ENCODE results near the gene FASN. TPM values are rescaled to one million over a fixed set of nuclear protein-coding genes. Genes with fewer than 3 reads are reported as not detected.

Gene FASN
- total and polyA plus RNA-seq, 2 donors (not counting 1 experiment from before 2014, with no cell fraction given): 19.4 to 35.6 TPM

GRCh38 chr17:82043507-82043906 is 54.5 kb downstream of the FASN start:
- H3K27me3 ChIP-seq (replicated peaks in 1 of 4; ENCODE audit: control extremely low read depth in 1 of 4, control insufficient read depth in 3 of 4, insufficient read depth in 4 of 4, low read length in 3 of 4): no peaks in the 10 kb centered on the region
- no peaks in the 10 kb centered on the region for H3K9me3 ChIP-seq (ENCODE audit: control extremely low read depth in 1 of 3, control insufficient read depth in 2 of 3, insufficient read depth in 1 of 3, low read length in 2 of 3)
- no peak overlapping the region for H3K27ac ChIP-seq (ENCODE audit: low read length in 2 of 2)
- CTCF ChIA-PET: interaction anchor here (1.0 kb wide), 1 partner anchor 111 kb away, joined by 3 read pairs; no protein-coding TSS in a partner anchor
- no peak overlapping the region for H3K9ac ChIP-seq (ENCODE audit: low read length)
- DNase-seq (no peak), ATAC-seq (ENCODE audit: low read depth) (no peak)
- H2AFZ ChIP-seq (ENCODE audit: insufficient read depth, low read depth, low read length, poor library complexity, severe bottlenecking): no peak overlapping the region
- H3K36me3 ChIP-seq (replicated peaks in 1 of 2; ENCODE audit: control extremely low read depth in 1 of 2, control insufficient read depth in 1 of 2, extremely low read depth in 1 of 2, insufficient read depth in 2 of 2, low read length in 1 of 2): peaks cover 0 to 1% of the 10 kb centered on the region in 2 experiments
- no peak overlapping the region for H3K4me2 ChIP-seq (replicated peaks; ENCODE audit: low read depth, low read length, poor library complexity, severe bottlenecking)
- H3K4me1 Mint-ChIP-seq: peaks cover 7% of the 10 kb centered on the region
- no peaks in the 10 kb centered on the region for H3K9me3 Mint-ChIP-seq (ENCODE audit: insufficient read depth)
- no peak overlapping the region for H3K4me3 Mint-ChIP-seq
- POLR2A ChIA-PET: no interaction called here
- H4K20me1 ChIP-seq (ENCODE audit: control insufficient read depth, insufficient read depth, low read length, poor library complexity, severe bottlenecking): no peaks in the 10 kb centered on the region
- H3K27me3 Mint-ChIP-seq: no peaks in the 10 kb centered on the region
- no peak overlapping the region for H3K27ac Mint-ChIP-seq
- H3K4me1 ChIP-seq (ENCODE audit: control insufficient read depth in 2 of 2, insufficient read depth in 2 of 2, low read length in 2 of 2): no peaks in the 10 kb centered on the region
- WGBS (ENCODE audit: insufficient coverage): 91% methylated on average over 13 of the region's 16 CpGs
- H3K4me3 ChIP-seq (ENCODE audit: control extremely low read depth in 1 of 5, extremely low read depth in 1 of 5, insufficient read depth in 1 of 5, low read depth in 2 of 5, low read length in 4 of 5): no peak overlapping the region
- TF ChIP-seq, protein P1, sequence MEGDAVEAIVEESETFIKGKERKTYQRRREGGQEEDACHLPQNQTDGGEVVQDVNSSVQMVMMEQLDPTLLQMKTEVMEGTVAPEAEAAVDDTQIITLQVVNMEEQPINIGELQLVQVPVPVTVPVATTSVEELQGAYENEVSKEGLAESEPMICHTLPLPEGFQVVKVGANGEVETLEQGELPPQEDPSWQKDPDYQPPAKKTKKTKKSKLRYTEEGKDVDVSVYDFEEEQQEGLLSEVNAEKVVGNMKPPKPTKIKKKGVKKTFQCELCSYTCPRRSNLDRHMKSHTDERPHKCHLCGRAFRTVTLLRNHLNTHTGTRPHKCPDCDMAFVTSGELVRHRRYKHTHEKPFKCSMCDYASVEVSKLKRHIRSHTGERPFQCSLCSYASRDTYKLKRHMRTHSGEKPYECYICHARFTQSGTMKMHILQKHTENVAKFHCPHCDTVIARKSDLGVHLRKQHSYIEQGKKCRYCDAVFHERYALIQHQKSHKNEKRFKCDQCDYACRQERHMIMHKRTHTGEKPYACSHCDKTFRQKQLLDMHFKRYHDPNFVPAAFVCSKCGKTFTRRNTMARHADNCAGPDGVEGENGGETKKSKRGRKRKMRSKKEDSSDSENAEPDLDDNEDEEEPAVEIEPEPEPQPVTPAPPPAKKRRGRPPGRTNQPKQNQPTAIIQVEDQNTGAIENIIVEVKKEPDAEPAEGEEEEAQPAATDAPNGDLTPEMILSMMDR (IDR thresholded peaks at IDR 0.05): no peak
- TF ChIP-seq EZH2 (IDR thresholded peaks at IDR 0.05; ENCODE audit: borderline replicate concordance, insufficient read depth, low read depth, low read length, poor library complexity, severe bottlenecking): no peak
- intact Hi-C loops (cut with micrococcal nuclease): no loop called here
- no peaks in the 10 kb centered on the region for H3K79me2 ChIP-seq (ENCODE audit: control insufficient read depth, insufficient read depth, low read length)

- H3K9me3 ChIP-seq (ENCODE audit: control extremely low read depth in 1 of 3, control insufficient read depth in 2 of 3, insufficient read depth in 1 of 3, low read length in 2 of 3): peaks cover 0 to 2% (median 0%) of the 10 kb centered on the region in 3 donors
- POLR2A ChIA-PET: no interaction called here
- Mint-ChIP-seq H3K27me3 (no peaks in the 10 kb centered on the region), H3K9me3 (ENCODE audit: insufficient read depth) (no peaks in the 10 kb centered on the region), H3K27ac (no peak overlapping the region), H3K4me3 (no peak overlapping the region), H3K4me1 (peaks cover 11% of the 10 kb centered on the region)
- ATAC-seq (ENCODE audit: low read depth): no peak
- no peak overlapping the region for H3K27ac ChIP-seq (ENCODE audit: low read length in 2 of 2)
- no peak overlapping the region for H3K4me3 ChIP-seq (ENCODE audit: control extremely low read depth in 1 of 5, extremely low read depth in 1 of 5, insufficient read depth in 1 of 5, low read depth in 2 of 5, low read length in 4 of 5)
- H2AFZ ChIP-seq (ENCODE audit: insufficient read depth, low read depth, low read length, poor library complexity, severe bottlenecking): no peak overlapping the region
- no peaks in the 10 kb centered on the region for H3K79me2 ChIP-seq (ENCODE audit: control insufficient read depth, insufficient read depth, low read length)
- 96% methylated on average over 9 of the region's 9 CpGs for WGBS (ENCODE audit: insufficient coverage)
- no peaks in the 10 kb centered on the region for H4K20me1 ChIP-seq (ENCODE audit: control insufficient read depth, insufficient read depth, low read length, poor library complexity, severe bottlenecking)
- CTCF ChIA-PET: no interaction called here
- no peak for DNase-seq
- H3K4me2 ChIP-seq (replicated peaks; ENCODE audit: low read depth, low read length, poor library complexity, severe bottlenecking): no peak overlapping the region
- intact Hi-C loops (cut with micrococcal nuclease): no loop called here
- peaks cover 5 to 6% of the 10 kb centered on the region in 2 donors for H3K4me1 ChIP-seq (ENCODE audit: control insufficient read depth in 2 of 2, insufficient read depth in 2 of 2, low read length in 2 of 2)
- H3K9ac ChIP-seq (ENCODE audit: low read length): no peak overlapping the region
- no peaks in the 10 kb centered on the region for H3K27me3 ChIP-seq (replicated peaks in 1 of 4; ENCODE audit: control extremely low read depth in 1 of 4, control insufficient read depth in 3 of 4, insufficient read depth in 4 of 4, low read length in 3 of 4)
- no peaks in the 10 kb centered on the region for H3K36me3 ChIP-seq (replicated peaks in 1 of 2; ENCODE audit: control extremely low read depth in 1 of 2, control insufficient read depth in 1 of 2, extremely low read depth in 1 of 2, insufficient read depth in 2 of 2, low read length in 1 of 2)
- no peak for TF ChIP-seq EZH2 (IDR thresholded peaks at IDR 0.05; ENCODE audit: borderline replicate concordance, insufficient read depth, low read depth, low read length, poor library complexity, severe bottlenecking)
- TF ChIP-seq, protein P1 (IDR thresholded peaks at IDR 0.05): no peak
Measured at GRCh38 chr17:82042649-82043048, 55.4 kb downstream of the FASN start.

Data from B cell (primary cell).